Subcutaneous abdominal adipose tissue (tissue), 5 donors: ENCODE data around the gene ERCC5.

Experiments
- H3K27ac ChIP-seq: one replicate; pipeline ENCODE4 v1.7.0; 2013; ENCODE audit warnings: low read depth, mild to moderate bottlenecking, inconsistent platforms, low read length, moderate library complexity
- H3K27me3 ChIP-seq, 5 donors: one replicate each; pipeline ENCODE4 v1.7.0; 2013; ENCODE audit warnings: low read length in 5 of 5, inconsistent platforms in 1 of 5; ENCODE audit not compliant: control insufficient read depth in 5 of 5, insufficient read depth in 4 of 5
- H3K36me3 ChIP-seq, 5 donors: one replicate each; pipeline ENCODE4 v1.7.0; 2013; ENCODE audit warnings: low read length in 5 of 5; ENCODE audit not compliant: control insufficient read depth in 5 of 5, insufficient read depth in 5 of 5
- H3K4me1 ChIP-seq, 5 donors: one replicate each; pipeline ENCODE4 v1.7.0; 2013; ENCODE audit warnings: low read length in 5 of 5, mild to moderate bottlenecking in 3 of 5, moderate library complexity in 1 of 5; ENCODE audit not compliant: control insufficient read depth in 5 of 5, insufficient read depth in 5 of 5
- H3K4me3 ChIP-seq, 5 donors: one replicate each; pipeline ENCODE4 v1.7.0; 2013; ENCODE audit warnings: low read length in 5 of 5, low read depth in 1 of 5
- H3K9ac ChIP-seq, 5 donors: one replicate each; pipeline ENCODE4 v1.7.0; 2013; ENCODE audit warnings: low read length in 5 of 5, mild to moderate bottlenecking in 4 of 5, moderate library complexity in 3 of 5
- H3K9me3 ChIP-seq, 5 donors: one replicate each; pipeline ENCODE4 v1.7.0; 2013; ENCODE audit warnings: low read length in 5 of 5; ENCODE audit not compliant: control insufficient read depth in 5 of 5
- donor health status: healthy.
- donor health status: healthy.
- donor health status: healthy.
- donor health status: healthy.
- donor health status: healthy.

The ERCC5 gene

GRCh38 chr13:102877303-102877702, 31.5 kb downstream of the ERCC5 start:
- Histone ChIP-seq H3K9me3 (no peaks in the 10 kb centered on the region), H3K36me3 (peaks cover 38 to 53% (median 44%) of the 10 kb centered on the region in 5 donors), H3K27ac (no peak overlapping the region), H3K9ac (no peak overlapping the region), H3K27me3 (no peaks in the 10 kb centered on the region), H3K4me1 (no peaks in the 10 kb centered on the region), H3K4me3 (no peak overlapping the region)

GRCh38 chr13:102878481-102878880, 32.6 kb downstream of the ERCC5 start:
- Histone ChIP-seq H3K36me3 (peaks cover 26 to 44% (median 38%) of the 10 kb centered on the region in 5 donors), H3K4me1 (no peaks in the 10 kb centered on the region), H3K27ac (no peak overlapping the region), H3K4me3 (no peak overlapping the region), H3K9ac (no peak overlapping the region), H3K9me3 (no peaks in the 10 kb centered on the region), H3K27me3 (no peaks in the 10 kb centered on the region)

- no peaks in the 10 kb centered on the region for H3K4me1 ChIP-seq
- peaks cover 21 to 33% (median 26%) of the 10 kb centered on the region in 5 donors for H3K36me3 ChIP-seq
- no peak overlapping the region for H3K4me3 ChIP-seq
- no peak overlapping the region for H3K9ac ChIP-seq
- no peaks in the 10 kb centered on the region for H3K9me3 ChIP-seq
- H3K27me3 ChIP-seq: no peaks in the 10 kb centered on the region
- H3K27ac ChIP-seq: no peak overlapping the region
Observed at GRCh38 chr13:102879793-102880499, 34.1 kb downstream of the ERCC5 start.

GRCh38 chr13:102881819-102882686, 36.2 kb downstream of the ERCC5 start:
- no peak overlapping the region for H3K27ac ChIP-seq
- peaks cover 4 to 13% (median 7%) of the 10 kb centered on the region in 5 donors for H3K36me3 ChIP-seq
- no peak overlapping the region for H3K4me3 ChIP-seq
- H3K27me3 ChIP-seq: no peaks in the 10 kb centered on the region
- H3K9ac ChIP-seq: no peak overlapping the region
- no peaks in the 10 kb centered on the region for H3K4me1 ChIP-seq
- no peaks in the 10 kb centered on the region for H3K9me3 ChIP-seq

- no peaks in the 10 kb centered on the region for H3K4me1 ChIP-seq
- no peak overlapping the region for H3K4me3 ChIP-seq
- H3K9ac ChIP-seq: no peak overlapping the region
- no peaks in the 10 kb centered on the region for H3K9me3 ChIP-seq
- H3K36me3 ChIP-seq: no peaks in the 10 kb centered on the region
- H3K27ac ChIP-seq: no peak overlapping the region
- H3K27me3 ChIP-seq: no peaks in the 10 kb centered on the region
Observed at GRCh38 chr13:102892503-102892902, 46.7 kb downstream of the ERCC5 start.

- Histone ChIP-seq H3K4me3 (no peak overlapping the region), H3K27ac (no peak overlapping the region), H3K4me1 (no peaks in the 10 kb centered on the region), H3K9ac (no peak overlapping the region), H3K9me3 (no peaks in the 10 kb centered on the region), H3K27me3 (no peaks in the 10 kb centered on the region), H3K36me3 (no peaks in the 10 kb centered on the region)
Observed at GRCh38 chr13:102897371-102898138, 51.7 kb downstream of the ERCC5 start.

- no peaks in the 10 kb centered on the region for H3K9me3 ChIP-seq
- H3K4me1 ChIP-seq: no peaks in the 10 kb centered on the region
- H3K36me3 ChIP-seq: no peaks in the 10 kb centered on the region
- peaks cover 0 to 3% (median 0%) of the 10 kb centered on the region in 5 donors for H3K27me3 ChIP-seq
- H3K9ac ChIP-seq: no peak overlapping the region
- no peak overlapping the region for H3K4me3 ChIP-seq
- H3K27ac ChIP-seq: no peak overlapping the region
Observed at GRCh38 chr13:102900193-102900608, 54.4 kb downstream of the ERCC5 start.

GRCh38 chr13:102901056-102901455, 55.2 kb downstream of the ERCC5 start:
- Histone ChIP-seq H3K27me3 (peaks cover 0 to 3% (median 0%) of the 10 kb centered on the region in 5 donors), H3K4me3 (no peak overlapping the region), H3K4me1 (no peaks in the 10 kb centered on the region), H3K9ac (no peak overlapping the region), H3K9me3 (no peaks in the 10 kb centered on the region), H3K27ac (no peak overlapping the region), H3K36me3 (no peaks in the 10 kb centered on the region)

- H3K9ac ChIP-seq: no peak overlapping the region
- H3K27ac ChIP-seq: no peak overlapping the region
- no peak overlapping the region for H3K4me3 ChIP-seq
- no peaks in the 10 kb centered on the region for H3K36me3 ChIP-seq
- no peaks in the 10 kb centered on the region for H3K4me1 ChIP-seq
- H3K27me3 ChIP-seq: peaks cover 0 to 3% (median 0%) of the 10 kb centered on the region in 5 donors
- no peaks in the 10 kb centered on the region for H3K9me3 ChIP-seq
Observed at GRCh38 chr13:102901615-102902305, 55.9 kb downstream of the ERCC5 start.
